Tongue (tissue), 2 donors: ENCODE measurements around the gene BYSL. TPM values are rescaled to one million over a fixed set of nuclear protein-coding genes. Genes with fewer than 3 reads are reported as not detected.
A peak's percentile ranks its signal among the peaks of the same experiment; 100 is the strongest.

ENCODE experiments used
- DNase-seq: peaks from one replicate; pipeline ENCODE4 v3.0.0-alpha.2; 2015
- total RNA-seq: library from RNA; depleted of rRNA; stranded (reverse); fragments of >200 nt; gene quantifications from one replicate; pipeline ENCODE4 v1.2.3, GENCODE V29; 2014

The BYSL gene, protein sequence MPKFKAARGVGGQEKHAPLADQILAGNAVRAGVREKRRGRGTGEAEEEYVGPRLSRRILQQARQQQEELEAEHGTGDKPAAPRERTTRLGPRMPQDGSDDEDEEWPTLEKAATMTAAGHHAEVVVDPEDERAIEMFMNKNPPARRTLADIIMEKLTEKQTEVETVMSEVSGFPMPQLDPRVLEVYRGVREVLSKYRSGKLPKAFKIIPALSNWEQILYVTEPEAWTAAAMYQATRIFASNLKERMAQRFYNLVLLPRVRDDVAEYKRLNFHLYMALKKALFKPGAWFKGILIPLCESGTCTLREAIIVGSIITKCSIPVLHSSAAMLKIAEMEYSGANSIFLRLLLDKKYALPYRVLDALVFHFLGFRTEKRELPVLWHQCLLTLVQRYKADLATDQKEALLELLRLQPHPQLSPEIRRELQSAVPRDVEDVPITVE
- total RNA-seq = 15.5 TPM

DNA sequence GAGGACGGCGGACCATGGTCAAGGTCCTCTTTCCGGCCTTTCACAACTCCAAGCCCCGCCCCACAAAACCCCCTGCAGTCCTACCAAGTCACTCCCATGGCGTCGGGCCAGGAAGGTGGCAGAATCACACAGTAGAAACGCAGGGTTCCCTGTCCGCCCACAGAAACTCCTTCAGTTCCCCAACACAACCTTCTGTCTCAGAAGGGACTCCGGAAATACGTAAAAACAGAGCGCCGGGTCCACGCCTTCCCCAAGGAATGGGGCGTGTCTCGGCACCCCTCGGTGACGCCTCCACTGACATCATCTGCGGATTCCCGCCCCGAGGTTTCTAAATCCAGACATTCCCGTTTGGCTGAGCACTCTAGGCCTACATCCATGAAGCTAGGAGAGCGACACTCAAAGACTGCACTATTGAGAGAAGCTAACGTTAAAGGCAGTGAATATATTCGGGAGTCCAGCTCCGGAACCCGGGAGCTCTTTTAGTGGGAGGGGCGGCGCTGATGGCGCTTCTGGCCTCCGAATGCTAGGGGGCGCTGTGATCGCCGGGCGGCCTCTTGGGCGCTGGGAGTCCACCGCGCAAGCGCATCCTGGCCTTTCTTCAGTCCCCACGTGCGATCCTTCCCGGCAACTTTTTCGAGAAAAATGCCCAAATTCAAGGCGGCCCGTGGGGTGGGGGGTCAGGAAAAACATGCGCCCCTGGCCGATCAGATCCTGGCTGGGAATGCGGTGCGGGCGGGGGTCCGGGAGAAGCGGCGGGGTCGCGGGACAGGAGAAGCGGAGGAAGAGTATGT lies at the start of gene BYSL, which contains the start of gene MED20:
Gene BYSL (plus strand): TSS at position 579 of the 791 bp plus-strand sequence. CDS start 64 bp downstream, at position 643.
Gene MED20 (minus strand): TSS at position 219 of the 791 bp plus-strand sequence. CDS start 121 bp downstream, at position 98.
- peak; percentile 98 for DNase-seq

DNA sequence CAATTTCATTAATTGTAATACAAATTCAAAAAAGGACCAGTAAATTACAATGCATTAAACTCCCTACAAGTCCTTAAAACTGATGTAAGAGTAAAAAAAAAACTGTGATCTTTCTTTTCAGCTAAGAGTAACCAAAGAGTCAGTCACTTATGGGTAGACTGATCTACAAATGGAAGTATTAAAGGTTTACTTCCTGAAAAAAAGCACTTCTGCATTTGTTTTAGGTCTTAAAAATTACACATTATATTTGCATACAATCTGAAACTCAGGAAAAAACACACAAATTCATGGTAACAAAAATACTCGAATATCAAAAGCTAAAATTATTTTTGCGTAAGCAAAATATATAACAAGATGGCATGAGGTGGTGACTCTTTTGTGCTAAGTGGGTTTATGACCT lies 49.6 kb upstream of the BYSL start:
- DNase-seq = no peak

DNA sequence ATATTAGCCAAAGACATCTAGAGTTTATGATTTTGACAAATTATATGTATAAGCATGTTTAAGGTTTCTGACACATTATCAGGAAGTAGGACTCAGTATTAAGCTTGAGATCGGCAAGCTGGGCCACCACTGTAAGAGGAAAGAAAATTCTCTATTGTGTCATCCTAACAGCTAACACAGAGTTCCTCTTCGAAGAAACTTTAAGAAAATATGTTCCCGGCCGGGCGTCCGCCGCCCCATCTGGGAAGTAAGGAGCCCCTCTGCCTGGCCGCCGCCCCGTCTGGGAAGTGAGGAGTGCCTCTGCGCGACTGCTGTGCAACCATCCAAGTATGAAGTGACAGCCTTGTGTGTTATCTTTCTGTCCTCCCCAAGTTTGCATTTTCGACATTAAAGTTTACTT lies 49.2 kb upstream of the BYSL start:
- DNase-seq = no peak

DNA sequence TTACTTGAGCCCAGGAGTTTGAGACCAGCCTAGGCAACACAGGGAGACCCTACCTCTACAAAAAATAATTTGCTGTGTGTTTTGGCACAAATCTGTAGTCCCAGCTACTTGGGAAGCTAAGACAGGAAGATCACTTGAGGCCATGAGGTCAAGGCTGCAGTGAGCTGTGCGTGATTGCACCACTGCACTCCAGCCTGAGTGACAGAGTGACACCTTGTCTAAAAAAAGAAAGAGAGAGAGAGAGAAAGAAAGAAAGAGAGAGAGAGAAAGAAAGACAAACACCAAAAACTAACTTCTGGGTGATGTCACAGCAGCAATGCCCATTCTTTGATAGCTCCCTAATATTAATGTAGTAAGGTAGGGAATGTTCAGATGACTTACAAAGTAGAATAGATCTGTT lies 46.6 kb upstream of the BYSL start:
- no peak for DNase-seq

DNA sequence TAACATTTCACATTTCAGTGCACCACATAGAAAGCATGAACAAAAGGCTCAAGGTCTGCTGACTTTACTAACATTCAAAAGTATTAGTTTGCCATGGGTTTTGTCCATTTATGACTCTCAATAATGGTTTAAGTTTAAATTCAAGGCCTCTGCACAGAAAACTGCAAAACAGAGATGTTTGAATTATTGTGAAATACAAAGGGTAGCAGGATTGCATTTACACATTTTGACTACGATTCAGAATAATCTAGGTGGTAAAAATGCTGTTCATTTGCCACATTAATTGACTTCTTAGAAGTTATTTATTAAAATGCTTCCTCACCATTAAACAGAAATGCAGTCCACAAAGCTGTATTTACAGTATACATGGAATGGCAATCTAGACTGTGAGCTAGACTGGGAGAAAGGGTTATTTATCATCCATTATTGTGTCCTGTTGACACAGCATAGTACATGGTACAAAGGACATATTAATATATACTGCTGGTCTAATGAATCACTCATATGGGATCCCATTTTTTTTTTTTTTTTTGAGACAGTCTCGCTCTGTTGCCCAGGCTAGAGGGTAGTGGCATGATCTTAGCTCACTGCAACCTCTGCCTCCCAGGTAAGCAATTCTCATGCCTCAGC lies 44.1 kb upstream of the BYSL start:
- no peak for DNase-seq

DNA sequence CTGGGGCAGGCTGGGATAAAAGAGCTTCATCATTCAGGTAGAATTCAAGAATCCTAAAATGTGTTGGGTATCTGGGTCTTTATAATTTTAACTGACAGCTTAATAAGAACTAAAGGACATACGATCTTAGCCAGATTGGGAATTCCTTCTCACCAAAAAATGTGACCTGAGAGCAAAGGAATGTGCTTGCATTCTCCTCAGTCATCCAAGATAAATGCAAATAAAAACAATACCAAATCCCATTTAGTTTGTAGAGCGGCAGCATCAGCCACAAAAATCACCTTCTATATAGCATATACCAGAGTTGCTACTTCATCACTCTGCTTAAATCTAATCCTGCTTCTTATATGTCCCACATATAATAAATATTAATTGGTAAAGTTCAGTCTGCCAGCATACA lies 43.1 kb upstream of the BYSL start:
- DNase-seq = no peak

DNA sequence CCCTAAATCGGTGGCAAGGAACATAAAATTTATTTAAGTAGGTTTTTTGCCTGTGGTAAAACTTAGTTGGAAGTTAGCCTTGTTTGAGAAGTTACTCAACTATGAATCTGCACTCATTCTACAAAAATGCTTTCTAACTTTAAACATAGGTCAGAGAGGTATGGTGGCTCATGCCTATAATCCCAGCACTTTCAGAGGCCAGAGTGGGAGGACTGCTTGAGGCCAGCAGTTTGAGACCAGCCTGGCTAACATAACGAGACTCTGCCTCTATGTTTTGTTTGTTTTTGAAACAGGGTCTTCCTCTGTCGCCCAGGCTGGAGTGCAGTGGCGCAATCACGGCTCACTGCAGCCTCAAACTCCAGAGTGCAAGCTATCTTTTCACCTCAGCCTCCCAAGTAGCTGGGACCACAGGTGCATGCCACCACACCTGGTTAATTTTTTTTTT lies 42.3 kb upstream of the BYSL start:
- no peak for DNase-seq

DNA sequence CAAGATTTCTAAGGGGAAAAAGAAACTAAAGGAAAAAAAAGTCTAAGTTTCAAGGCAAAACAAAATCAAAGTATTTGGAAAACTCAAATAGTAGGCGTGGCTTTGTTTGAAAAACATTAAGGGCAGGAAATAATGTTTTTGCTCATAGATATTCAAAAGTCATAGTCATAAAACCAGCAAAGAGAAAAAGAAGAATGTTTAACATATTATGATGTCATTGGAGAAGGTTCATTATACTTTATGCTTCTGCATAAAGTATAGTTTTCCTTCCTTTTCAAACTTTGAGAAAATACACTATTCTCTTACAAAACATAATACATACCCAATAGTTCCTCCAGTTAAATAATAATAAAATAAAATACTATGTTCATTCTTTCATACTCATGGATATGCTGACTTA lies 39.8 kb upstream of the BYSL start:
- DNase-seq = no peak

DNA sequence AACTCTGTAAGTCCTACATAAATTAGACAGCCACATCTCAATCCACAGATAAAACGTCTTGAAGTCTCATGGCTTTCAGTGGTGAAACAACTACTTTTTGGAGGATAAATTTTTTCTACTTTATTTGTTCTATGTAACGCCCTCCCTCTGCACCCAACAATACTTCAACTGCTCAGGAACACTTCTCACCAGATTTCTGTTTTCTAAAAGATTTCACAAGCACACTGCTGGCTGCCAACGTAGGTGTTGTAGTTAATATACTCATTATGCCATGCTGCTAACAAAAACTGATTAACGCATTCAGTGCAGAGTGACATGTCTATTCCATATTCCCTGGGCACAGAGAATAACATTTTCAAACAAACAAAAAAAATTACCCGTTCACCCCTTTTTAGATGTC lies 36.3 kb upstream of the BYSL start:
- no peak for DNase-seq

DNA sequence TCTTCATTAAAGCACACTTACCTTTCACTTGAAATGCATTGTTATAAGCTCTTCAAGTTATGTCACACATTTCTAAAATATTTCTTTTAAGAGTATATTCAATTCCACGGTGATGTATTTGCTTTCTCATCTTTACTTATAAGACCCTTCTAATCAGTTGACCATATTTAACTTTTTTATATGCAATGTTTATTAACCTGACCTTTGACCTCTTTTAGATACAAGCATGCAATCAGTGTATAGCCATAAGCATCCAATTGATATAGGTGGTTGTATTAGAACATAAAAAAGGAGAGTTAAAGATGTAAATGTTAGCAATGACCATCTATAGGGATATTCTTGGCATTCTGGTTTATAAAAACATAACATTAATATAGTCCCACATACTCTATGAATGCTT lies 35.4 kb upstream of the BYSL start:
- DNase-seq = no peak

DNA sequence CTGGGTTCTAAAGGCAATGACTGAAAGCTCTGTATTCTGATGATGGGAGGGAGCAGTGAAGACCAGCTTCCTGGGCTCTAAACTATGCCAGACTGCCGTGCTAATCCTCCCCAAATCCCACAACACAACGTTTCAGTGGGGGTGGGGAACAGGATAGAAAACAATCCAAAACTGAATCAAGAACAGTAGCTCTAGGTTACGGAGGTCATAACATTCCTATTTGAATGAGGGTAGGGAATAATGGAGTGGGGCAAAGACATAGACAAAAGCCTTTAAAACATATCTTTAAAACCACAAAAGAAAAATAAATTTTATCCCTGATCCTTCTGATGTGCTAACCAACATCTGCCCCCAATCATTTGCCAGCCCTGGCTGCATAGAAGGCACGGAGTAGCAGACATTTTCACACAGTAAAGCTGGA lies 34.0 kb upstream of the BYSL start:
- no peak for DNase-seq

DNA sequence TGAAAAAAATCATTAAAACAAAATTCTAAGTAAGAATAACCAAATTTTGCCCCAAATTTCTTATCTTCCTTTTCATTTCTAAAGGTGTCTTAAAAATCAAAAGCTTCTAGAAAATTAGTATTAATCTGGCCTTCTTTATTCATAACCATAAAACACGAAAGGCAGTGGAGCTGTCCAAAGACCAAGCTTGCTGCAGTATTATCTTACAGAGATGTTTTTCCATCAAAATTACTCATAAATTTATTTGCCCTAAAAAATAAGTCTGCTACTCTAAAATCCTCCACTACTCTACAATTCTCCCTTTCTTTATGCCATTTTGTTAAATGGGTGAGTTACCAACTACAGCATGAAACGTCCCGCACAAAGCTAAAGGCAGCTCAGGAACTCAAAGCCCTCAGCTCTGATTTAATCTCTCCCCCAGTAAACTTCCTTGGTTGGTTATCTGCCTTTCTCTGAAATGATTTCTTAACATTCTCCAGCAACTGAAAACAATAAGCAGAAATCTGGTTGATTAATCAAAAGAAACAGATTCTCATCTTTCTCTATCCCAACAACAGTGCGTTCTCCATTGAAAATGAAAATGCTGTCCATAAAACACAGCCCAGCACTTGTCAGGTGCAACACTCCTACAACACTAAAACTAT lies 28.3 kb upstream of the BYSL start:
- no peak for DNase-seq

DNA sequence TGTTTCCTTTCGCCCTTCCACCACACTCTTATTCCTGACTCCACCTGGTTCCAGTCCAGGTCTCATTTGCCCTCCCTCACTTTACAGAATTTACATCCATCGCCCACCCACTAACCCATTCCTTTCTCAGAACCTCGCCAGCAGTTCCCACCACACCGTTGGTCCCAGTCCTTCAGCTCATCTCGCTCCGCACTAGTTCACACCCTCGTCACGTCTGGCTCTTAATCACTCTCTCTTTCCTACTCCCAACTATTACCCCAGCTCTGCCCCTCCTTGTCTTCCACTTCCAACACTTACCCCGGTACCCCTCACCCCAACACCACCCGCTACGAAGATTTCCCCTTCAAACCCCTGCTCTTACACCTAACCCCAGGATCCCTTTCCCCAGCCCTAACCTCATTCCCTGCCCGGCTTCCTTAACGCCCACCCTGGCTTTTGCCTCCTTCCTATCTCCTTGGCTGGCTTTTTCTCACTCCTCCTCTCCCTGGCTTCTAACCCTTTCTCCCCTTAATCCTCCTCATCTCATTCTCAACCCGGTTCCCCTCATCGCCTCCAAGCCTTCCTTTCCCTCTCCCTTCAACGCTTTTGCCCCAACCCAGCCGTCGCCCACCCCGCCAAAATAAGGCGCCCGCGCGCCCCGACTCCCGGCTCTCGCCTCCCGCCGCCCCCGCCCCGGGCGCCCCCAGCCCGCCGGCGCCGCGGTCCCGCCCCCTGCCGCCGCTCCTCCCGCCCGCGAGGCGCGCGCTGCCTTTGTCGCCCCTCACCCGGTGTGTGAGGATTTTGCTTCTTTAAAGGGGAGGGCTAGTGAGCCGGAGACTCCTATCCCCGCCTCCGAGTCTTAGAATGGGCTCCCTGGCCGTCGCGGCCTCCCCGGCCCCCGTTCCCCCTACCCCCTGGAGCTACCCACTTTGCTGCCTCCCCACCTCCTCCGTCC lies 26.7 kb upstream of the BYSL start:
- peak; percentile 20 for DNase-seq

DNA sequence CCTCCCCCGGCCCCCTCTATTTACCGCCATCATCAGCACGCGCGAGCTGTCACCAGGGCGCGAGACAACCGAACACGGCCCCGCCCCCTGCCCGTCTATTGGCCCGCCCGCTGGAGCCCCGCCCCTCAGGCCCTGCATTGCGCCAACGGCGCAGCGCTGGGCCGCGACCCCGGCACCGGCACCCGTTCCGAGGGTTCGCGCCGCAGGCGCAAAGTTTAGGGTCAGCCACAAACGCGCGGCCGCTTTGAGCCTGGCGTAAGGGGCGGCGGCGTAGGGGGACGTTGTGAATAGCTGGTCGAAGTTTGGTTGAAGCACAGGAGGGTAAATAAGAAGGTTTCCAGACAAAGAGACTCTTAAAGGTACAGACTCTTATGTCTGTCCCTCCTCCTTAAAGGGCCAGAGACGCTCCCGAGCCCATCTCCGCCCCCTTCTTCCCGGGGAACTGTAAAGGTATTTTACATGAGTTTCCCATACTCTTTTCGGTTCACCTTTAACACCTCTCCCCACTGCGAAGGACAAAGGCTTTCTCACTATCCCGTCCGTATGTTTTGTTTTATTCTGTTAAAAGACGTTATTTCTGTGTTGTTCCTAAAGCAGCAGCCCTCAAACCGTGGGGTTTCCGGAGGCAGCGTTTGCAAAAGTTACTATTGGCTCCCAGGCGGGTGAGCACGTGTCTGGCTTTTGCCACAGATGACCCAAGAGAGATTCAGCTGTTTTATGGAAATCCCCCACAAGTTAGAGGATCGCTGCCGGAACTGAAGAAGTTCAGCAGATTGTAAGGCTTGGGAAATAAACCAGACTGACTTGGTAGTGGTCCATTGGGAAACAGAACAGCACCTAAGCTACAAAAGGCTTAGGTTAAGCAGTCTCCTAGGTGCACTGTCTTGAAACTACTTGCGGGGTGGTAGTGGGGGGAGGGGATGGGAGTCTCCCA lies 25.7 kb upstream of the BYSL start, which contains the start of gene USP49:
Gene USP49 (minus strand): TSS at position 76 of the 934 bp plus-strand sequence. CDS start 88,392 bp downstream, outside the sequence.
- DNase-seq = peak; percentile 96

DNA sequence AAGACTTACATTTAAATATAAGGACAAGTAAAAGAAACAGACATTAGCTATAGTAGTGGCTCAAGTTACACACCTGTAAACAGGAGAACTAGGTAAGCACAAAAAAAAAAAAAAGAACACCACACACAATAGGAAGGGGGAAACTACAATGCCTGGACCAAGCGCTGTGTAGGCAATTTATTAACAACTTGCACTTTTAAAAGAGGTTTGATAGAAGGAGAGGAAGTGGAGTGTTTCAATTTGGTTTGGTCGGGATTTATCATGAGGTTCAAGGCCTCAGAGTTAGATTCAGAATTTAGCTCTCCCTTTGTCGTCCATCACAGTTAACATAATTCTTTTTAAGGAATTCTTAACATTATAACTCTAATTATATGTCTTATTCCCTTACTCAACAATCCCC lies 25.0 kb upstream of the BYSL start:
- DNase-seq = no peak

DNA sequence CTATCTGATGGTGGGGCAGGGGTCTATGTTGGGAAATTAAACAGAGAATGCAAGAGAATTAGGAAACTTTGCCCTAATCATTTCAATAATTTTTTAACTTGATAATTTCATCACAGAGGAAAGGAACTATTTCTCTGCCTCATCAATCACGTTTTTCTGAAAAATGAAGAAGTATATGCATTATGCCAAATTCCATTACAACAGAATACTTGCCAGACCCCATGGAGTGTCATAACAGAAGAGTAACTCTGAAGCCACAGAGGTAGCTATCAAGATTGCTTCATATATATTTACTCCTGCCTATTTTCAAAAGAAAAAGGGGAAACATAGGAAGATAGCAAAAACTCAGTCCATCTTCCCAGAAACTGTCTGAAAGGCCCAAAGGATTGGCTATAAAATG lies 20.4 kb upstream of the BYSL start:
- DNase-seq = no peak

DNA sequence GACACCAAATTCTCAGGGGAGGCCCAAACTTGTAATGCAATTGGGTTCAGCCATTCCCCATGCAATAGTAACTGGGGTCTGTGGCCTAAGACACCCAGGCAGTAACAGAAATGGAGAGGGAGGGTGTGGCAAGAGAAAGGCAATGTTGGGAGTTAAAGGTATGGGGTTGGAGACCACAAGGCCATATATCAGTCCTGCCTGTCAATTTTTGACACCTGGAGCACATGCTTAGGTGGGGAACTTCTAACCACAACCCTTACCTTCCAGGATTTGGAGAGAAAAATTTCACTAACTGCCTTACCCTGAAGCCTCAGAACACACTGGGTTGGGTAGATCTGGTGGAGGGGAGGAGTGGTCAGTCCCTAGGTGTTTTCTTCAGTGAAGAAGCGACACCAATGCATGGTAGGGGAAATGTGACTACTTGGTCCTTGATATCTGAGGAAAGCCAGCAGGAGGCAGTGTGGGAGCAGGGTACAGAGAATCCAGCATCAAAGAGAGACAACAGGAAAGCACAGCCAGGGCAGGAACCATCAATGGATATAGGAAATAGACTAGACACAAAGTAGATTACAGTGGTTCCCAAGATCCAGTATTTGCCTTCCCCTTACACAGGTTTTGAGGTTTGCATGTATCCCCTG lies 19.3 kb upstream of the BYSL start:
- DNase-seq = peak; percentile 21

DNA sequence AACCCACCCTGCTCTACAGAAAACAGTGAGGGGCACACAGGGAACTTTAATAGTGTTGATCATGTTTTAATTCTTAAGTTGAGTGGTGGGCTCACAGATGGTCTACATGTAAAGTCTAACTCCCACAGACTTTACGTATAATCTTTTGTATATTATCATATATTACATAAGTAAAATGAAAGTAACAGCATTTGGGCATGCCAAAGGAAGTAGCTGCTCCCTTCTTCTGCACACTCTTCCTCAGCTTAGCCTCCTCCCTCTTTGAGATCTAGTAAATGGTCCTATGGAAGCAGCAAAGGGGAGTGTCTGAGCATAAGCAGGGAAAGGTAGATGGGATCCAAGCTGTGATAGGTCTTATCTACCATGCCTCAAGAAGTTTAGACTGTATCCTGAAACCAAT lies 11.6 kb upstream of the BYSL start:
- no peak for DNase-seq

DNA sequence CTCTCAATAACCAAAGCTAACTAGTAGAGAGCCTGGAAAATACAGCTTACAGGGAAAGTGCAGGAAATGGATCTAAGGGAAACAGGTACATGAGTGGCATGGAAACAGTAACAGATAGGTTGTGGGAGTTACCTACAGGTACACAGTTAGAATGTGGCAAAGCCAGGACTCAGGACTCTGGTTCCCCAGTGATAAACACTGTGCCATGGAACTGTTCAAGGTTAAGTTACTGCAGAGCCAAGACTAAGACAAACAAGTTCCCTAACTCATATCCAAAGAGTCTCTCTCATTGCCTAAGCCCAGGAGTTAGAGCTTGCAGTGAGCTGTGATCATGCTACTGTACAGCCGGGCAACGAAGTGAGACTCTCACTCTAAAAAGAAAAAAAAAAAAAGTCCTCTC lies 7.0 kb upstream of the BYSL start:
- no peak for DNase-seq
